Activated CD4-positive, alpha-beta T cell treated with anti-CD3 and anti-CD28 coated beads, Interleukin-2, amount 50 U/mL, for 4 hours (primary cell): Measurements from ENCODE around the gene SDK2.
"Not testable (repeated sequence)": the region's sequence is repeated elsewhere in the genome, so short reads cannot be mapped to it uniquely, and the experiment has no call there.

ENCODE experiments used
- DNase-seq, 2 experiments: peaks; one replicate each; pipeline ENCODE4 v3.0.0-alpha.2; 2020

The SDK2 gene

DNA sequence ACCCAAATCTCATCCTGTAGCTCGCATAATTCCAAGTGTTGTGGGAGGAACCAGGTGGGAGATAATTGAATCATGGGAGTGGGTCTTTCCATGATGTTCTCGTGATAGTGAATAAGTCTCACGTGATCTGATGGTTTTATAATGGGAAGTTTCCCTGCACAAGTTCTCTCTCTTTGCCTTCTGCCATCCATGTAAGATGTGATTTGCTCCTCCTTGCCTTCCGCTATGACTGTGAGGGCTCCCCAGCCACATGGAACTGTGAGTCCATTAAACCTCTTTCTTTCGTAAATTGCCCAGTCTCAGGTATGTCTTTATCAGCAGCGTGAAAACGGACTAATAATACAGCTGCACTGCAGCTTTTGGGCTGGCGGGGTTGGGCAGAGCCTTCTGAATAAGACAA, 171.5 kb downstream of the SDK2 start:
- not testable (repeated sequence) for DNase-seq

DNA sequence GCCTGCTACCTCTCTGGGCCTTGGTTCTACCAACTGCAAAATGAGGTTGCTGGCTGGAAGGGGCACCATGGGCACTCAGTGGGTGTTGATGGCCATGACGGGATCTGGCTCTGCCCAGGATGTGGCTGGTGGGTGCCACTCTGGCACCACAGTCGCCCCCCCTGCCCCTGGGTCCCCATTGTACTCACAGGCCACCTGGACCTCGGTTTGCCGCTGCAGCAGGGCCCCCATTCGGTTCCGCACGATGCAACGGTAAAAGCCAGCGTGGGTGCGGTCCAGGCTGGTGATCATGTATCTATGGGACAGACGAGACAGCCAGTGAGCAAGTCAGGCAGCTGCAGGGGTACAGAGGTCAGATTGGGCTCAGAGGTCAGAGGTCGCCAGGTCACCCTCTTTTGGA, 172.3 kb downstream of the SDK2 start:
- DNase-seq: no peak

DNA sequence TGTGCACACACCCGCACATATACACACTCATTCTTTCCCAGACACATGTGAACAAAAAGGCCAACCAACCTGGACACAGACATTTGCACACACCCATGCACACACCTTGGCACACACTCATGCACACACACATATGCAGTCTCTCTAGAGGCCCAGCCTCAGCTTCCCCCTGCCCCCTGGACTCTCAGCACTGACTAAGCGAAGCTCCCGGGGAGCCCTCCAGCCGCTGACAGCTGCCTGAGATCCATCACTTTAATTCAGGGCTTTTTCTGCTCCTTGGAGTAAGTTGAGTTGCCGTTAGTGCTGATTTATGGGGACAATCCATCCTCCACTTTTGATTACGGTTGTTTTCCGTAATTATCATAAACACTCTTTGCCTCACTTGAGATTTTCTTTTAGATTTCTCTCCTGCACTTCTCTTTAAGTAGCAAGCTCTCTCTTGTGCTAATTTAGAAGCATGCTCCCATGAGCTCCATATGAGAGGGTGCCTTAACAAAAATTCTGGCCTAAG, 173.9 kb downstream of the SDK2 start:
- DNase-seq: no peak

DNA sequence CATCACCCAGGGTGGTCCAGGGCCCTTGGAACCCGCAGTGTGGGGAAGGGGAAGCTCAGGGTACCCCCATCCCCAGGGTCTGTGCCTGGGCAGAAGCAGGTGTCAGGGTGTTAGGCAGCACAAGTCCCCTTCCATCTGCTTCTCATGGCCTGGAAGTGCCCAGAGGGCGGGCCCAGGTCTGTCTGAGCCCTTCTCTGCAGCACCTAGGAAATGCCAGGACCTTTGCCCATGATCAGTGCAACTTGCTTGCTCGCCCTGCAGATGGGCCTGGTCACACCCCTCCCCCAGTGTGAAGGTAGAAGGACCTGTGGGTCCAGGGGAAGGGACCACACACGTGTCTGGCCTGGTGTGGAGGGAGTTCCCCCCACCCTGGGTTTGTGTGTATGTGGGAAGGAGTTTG, 174.9 kb downstream of the SDK2 start:
- DNase-seq: no peak

DNA sequence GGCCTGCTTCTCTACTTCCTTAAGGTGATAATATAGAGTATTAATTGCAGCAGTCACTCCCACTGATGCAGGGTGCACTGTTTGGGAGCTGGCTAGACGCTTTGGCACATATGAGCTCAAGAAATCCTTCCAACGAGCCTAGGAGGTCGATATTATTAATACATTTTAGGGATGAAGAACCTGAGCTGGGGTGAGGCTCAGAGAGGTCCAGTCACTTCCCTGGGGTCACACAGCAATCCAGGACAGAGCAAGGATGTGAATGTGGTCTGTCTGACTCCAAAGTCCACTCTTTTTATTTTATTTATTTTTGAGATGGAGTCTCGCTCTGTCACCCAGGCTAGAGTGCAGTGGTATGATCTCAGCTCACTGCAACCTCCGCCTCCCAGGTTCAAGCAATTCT, 176.0 kb downstream of the SDK2 start:
- DNase-seq: no peak

DNA sequence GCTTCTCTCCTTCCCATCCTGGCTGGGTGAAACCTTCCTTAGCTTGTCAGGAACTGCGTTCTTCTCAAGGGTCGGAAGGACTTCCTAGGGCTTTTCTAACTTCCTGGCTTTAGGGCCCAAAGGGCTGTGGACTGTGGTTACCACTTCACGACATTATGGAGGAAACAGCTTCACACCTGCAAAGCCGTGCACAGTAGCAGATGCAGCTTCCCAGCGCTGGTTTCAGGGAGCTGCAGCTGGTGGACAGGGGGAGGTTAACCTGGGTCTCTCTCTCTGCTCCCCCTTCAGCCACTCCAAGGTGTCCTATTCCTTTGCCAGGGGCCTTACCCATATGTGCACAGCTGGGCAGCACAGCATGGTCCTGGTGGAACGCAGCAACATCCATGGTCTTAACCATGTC, 176.6 kb downstream of the SDK2 start:
- no peak for DNase-seq

DNA sequence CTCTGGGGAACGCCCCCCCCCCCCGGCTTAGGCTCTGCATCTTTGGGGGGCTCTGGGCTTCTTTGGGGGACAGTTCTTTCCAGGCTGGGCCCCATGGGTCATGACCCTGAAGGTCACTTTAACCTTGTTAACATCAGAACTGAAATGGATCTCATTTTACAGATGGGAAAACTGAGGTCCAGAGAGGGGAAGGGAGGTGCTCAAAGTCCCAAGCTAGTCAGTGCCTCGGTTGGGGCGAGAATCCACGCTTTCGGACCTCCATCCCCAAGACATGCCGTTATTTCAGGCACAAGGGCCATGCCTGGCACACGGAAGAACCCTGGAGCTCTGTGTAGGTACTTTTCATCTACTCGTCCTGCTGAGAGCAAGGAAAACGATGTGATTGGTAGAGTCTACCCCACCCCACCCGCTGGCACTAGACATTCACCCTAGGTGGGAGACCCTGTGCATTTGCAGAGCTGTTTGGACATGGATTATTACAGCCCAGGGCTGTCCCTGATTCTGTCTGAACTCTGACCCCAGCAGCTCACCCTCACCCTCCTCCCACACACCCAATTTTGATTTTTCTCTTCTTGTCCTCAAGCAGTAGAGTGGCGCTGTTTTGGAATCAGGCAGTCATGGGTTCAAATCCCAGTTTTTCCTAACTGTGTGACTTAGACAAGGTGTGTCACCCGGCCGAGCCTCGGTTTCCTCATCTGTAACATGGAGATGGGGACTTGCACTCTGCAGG, 177.4 kb downstream of the SDK2 start:
- no peak for DNase-seq

DNA sequence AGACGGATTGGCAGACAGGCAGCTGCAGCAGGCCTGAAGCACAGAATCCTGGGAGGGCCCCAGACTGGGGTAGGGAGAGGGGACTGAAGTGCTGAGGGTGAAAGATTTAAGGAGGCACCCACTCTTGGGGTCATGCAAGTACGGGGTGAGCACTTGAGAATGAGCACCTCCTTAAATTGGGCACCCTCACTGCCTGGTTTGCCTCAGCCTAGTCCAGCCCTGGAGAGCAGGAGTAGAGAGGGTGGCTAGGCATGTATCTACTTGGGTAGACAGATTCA, 178.4 kb downstream of the SDK2 start:
- no peak for DNase-seq

DNA sequence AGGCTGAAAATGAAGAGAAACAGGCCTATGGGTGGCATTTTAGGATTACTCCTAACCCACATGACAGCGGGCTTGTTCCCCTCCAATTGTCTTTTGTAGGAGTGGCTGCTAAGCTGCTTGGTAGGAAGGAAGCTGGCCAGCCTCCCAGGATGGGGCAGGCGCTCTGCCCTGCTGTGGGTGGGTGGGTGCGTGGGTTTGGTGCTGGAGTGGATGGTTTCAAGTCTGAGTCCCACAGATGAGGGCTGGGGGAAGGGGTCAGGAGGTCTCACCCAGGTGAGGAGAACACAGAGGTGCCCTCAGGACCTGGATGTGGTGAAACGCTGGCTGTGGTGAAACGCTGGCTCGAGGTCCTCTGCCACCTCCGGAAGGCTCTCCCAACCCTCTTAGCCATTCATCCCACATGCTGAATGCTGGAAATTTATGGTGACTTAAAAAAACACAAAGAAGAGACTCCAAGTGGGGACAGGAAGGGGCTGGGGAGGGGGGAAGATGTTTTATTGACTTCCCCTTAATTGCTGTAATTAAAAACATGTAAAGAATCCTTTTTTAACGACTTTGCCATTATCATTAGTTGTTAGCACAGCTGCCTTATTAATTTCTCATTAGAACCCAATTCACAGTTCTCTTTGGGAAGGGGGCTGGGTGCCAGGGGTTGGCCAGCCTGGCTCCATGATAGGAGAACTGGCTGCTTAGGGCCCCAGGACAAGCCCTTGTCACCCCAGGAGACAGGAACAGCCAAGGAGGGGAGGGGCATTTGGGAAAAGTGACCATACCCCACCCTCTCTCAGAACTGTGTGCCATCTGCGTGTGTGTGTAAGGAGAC, 178.9 kb downstream of the SDK2 start:
- no peak for DNase-seq

DNA sequence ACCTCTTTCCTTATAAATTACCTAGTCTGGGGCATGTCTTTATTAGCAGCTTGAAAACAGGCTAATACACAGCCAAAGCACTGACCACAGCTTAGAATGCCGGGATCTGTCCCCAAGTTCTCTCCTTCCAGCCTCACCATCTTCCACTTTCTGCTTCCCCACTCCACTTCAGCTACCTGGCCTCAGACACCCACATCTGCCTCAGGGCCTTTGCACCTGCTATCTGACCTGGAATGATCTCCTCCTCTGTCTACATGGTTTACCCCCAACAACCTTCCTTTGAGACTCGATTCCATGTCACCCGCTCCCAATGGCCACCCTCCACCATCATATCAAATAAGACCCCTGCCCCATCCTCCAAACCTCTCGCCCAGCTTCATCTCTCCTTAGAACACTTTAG, 179.8 kb downstream of the SDK2 start:
- DNase-seq: no peak

DNA sequence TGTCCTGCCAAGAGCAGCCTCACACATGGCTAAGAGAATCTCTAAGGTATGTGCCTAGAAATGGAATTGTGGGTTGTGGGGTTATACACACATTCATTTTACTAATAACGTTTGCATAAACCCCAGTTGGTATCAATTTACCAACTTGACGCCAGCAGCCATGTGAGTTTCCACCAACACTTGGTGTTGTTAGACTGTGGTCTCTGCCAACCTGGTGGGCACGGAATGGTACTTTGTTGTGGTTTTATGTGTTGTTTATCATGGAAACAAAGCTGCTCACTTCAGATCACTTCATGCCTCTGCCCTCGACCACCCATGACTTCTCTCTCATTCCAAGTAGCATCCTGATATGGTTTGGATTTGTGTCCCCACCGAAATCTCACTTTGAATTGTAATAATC, 180.4 kb downstream of the SDK2 start:
- no peak for DNase-seq

DNA sequence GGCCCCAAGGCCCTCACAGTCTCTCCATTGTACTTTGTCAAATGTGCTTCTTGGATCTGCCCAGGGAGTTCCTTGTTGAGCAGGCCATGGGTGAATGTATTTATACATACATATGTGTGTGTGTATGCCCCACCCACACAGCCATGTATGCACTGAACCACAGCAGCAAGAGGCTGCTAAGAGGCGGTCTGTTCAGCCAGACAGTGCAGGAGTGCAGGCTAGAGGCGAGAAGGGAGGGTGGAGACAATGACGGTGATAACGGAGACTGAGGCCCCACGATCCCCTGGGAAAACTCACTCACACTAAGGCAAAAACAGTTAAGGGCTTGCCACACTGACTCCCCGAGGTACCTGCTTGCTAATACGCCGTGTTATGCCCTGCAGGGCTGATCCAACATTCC, 181.4 kb downstream of the SDK2 start:
- no peak for DNase-seq

DNA sequence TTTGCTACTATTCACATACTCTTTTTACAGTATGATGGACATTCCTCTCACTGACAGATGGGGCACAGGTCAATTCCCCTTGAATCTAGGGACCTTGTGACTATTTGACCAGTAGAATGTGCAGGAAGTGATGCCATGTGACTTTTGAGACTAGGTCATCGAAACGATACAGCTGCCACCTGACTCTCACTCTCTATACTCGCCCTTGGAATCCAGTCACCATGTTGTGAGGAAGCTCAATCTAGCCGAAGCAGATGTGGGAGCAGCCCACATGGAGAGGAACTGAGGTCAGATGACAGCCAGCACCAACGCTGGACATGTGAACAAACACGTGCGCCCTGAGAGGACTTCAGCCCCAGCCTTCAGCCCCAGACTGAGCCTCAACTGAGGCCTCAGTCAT, 184.3 kb downstream of the SDK2 start:
- no peak for DNase-seq

DNA sequence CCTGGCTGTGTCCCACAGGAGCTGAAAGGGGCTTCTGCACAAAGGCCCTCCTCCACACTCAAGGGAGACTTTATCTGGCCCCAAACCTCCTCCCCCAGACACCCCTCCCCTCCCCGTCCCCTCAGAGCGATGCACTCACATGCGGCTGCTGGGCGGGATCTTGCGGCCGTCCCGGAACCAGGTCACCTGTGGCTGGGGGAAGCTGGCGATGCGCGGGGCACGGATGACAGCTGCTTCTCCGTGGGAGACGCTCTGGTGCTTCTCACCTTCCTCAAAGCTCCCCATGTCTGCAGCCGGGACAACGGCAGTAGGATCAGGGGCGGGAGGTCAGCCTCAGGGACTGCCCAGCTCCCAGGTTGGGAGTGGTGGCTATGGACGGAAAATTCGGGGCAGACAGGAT, 188.5 kb downstream of the SDK2 start:
- no peak for DNase-seq

DNA sequence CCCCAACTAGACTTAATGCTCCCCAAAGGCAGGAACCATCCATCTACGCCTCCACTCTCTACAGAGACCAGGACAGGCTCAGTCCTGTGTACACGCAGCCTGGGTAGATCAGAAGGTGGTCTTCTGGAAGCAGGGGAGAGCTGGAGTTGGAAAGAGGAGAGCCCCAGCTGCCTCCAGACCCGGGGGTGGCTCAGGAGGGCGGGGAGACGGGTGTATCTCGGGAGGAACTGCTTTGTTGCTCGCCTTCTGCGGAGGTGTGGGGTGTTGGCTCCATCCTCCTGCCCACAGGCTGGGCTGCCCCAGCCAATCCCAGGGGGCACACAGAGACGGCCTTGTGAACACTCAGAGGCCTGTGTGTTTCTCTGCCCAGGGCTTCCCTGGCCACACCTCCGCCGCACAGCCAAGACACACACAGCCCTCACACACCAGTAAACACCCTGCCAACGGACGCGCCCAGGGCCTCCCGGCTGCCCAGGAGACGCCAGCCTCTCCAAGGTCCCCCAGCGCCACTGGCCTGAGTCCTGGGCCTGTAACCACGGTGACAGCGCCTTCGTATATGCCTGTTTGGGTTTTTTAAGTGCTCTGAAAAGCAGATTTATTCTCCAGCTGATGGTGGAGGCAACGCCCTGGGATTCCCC, 189.1 kb downstream of the SDK2 start:
- DNase-seq: no peak

DNA sequence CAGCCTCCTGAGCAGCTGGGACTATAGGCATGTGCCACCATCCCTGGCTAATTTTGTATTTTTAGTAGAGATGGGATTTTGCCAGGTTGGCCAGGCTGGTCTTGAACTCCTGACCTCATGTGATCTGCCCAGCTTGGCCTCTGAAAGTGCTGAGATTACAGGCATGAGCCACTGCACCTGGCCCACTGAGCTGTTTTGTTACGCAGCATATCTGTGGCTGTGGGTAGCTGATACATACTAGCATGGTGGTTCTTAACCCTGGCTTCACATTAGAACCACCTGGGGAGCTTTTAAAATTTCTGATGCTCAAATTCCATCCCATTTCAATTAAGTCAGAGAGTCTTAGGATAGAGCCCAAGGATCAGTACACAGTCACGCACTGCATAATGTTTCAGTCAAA, 190.8 kb downstream of the SDK2 start:
- not testable (repeated sequence) for DNase-seq

DNA sequence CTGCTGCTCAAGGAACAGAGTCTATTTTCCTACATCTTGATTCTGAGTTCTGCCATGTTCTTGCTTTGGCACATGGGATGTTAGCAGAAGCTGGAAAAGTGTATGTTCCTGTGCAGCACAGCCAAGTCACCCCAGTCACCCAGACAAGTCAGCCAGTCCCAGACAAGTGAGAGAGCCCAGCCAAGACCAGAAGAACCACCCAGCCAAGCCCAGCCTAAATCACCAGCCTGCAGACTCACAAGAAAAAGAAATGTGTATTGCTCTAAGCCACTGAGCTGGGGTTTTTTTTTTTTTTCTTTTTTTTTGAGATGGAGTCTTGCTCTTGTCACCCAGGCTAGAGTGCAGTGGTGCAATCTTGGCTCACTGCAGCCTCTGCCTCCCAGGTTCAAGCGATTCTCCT, 191.2 kb downstream of the SDK2 start:
- no peak for DNase-seq

DNA sequence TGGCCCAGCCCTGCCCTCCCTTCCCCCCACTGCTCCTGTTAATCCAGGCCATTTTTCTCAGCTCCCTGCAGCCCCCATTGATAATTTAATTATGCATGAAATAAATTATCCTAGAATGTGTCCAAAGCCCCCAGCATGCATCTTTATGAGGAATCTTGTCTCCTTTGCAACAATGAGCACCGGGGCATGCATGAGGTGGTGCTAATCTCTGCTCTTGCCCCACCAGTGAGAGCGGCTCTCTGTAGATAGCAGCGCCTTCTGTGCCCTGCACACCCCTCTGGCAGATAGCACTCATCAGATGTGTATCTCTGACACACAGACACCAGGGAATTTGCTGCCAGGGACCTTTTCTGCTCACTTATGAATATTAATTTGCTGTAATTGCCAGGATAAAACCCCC, 192.2 kb downstream of the SDK2 start:
- no peak for DNase-seq

DNA sequence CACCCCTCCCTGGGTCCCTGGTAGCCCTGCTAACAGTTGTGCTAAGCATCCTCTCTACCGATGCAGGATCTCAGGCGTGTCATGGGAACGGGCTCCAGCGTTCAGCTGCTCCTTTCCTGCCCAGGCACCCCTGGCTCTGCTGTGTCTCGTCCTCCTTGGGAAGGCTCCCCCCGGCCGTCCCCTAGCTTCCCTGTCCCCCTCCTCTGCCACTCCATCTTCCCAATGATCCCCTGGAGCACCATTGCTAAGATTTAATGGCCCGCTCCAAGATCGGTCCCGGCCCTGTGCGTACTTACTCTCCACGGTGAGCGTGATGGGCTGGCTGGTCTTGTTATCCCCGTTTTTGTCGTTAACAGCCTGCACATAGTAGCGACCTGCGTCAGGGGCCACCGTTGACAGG, 196.9 kb downstream of the SDK2 start:
- no peak for DNase-seq

DNA sequence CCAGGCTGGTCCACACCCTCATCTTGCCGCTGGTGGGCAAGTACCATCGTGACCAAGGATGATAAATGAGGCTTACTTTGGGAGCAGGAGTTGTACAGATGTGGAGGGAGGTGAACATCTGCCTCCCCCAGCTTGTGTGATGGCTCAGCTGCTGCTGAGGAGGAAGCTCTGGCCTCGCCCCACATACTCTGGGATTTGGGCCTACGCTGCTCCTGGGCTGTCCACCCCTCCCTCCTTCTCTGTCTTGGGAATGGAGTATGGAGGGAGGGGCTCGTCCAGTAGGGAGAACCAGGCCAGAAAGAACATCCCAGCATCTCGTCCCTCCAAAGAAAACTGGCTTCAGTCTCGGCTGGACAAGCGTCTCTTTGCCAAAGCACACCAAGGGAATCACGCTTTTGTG, 197.6 kb downstream of the SDK2 start:
- DNase-seq: no peak

DNA sequence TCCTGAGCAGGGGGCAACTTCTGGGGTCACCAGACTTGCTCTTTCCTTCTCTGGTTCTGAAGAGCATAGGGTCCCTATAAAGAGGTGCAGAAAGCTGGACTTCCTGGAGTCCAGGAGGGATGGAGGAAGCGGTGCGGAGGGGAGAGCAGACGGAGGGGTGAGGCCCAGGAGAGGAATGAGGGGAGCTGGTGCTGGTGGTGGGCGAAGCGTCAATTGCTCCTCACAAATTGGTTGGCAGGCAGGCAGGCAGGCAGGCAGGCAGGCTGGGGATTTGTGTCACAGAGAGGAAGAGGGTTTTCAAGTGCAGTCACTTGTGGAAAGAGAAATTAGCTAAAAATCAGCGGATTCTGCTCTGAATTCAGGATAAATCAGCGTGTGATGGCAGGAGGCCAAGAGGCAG, 198.8 kb downstream of the SDK2 start:
- DNase-seq: no peak

DNA sequence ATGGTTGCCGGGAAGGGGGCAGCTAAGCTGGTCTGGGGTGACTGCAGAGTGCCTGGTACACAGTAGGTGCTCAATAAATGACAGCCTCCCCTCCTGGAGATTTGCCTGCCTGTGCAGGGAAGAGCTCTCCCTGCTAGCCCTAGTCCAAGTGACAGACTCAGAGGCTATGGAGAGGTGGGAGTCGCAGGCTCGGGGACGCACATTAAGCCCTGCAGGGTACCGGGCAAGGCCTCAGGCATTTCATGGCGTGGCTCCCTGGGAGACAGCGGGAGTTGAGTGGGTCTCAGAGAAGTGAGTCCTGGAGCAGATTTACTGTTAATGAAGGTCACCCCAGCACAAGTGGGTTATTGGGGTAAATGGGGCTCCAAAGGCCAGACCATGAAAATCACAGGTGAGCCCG, 200.2 kb downstream of the SDK2 start:
- no peak for DNase-seq

DNA sequence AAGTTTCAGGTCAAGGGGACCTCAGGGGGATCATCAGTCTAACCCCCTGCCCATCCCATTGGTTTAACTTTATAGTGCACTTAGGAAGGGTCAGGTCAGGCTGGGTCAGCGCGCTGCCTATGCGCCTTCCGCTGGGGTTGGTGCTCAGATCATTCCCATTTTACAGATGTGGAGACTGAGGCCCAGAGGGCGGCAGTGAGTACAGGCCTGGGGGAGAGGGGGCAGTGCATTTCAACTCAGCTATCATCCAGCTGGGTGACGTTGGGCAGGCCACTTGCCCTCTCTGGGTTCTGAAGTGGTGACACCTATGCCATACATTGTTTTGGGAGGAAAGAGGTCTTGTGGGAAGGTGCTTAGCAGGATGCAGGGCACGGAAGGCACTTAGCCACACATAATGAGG, 204.6 kb downstream of the SDK2 start:
- no peak for DNase-seq

DNA sequence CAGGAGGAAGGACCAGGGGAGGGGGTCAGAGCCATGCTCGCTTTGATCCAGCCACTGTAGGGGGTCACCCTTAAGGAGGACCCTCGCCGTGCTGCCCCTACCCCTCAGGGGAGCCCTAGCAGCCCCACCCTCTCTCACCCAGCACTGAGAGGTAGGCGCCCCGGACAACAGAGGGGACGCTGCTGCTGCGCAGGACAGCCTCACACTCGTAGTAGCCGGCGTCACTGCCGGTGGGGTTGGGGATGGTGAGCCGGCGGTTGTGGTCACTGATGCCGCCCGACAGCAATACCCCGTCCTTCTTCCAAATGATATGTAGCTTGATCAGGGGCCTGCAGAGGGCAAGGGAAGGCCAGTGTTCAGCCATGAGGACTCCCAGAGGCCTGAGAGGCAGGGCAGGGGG, 206.4 kb downstream of the SDK2 start:
- no peak for DNase-seq
